Caco-2 (cell line): ENCODE data around the gene TXNDC12. TPM values are rescaled to one million over a fixed set of nuclear protein-coding genes. Genes with fewer than 3 reads are reported as not detected.
A peak's percentile ranks its signal among the peaks of the same experiment; 100 is the strongest.
"Not testable (repeated sequence)": the region's sequence is repeated elsewhere in the genome, so short reads cannot be mapped to it uniquely, and the experiment has no call there.

ENCODE experiments used
- BruUV-seq: library from RNA; stranded (reverse); fragments of 400-500 nt; replicated peaks from 2 replicates; lab custom pipeline; 2021; lab: Mats Ljungman, UMichigan
- CTCF ChIA-PET: fragments of 300-600 bp; sonication (Branson Sonifier 250); formaldehyde crosslinking; loops from one replicate; lab custom pipeline; 2022; ENCODE audit warnings: antibody characterized with exemption; lab: Charles Lee
- POLR2A ChIA-PET: fragments of 300-600 bp; sonication (Branson Sonifier 250); formaldehyde crosslinking; loops from one replicate; lab custom pipeline; 2022; ENCODE audit warnings: antibody characterized with exemption; lab: Charles Lee
- DNase-seq, 2 experiments: peaks; one replicate each; pipeline versions ENCODE4 v3.0.0 to v3.0.0-alpha.2; 2020 to 2022
- H3K27me3 ChIP-seq: replicated peaks from 2 replicates; pipeline ENCODE4 v1.6.0; 2011; ENCODE audit warnings: low read length; ENCODE audit not compliant: control insufficient read depth, insufficient read depth
- H3K36me3 ChIP-seq: 2 replicates; pipeline ENCODE4 v1.5.1; 2011; ENCODE audit warnings: low read length; ENCODE audit not compliant: control insufficient read depth, insufficient read depth
- H3K4me1 ChIP-seq: fragments of 250-450 bp; sonication (Bioruptor Pico); 2 replicates; pipeline ENCODE4 v1.5.1; 2020; ENCODE audit warnings: mild to moderate bottlenecking
- H3K4me3 ChIP-seq: 2 replicates; pipeline ENCODE4 v1.5.1; 2011; ENCODE audit warnings: low read depth, mild to moderate bottlenecking, control low read depth, low read length
- H3K9me3 ChIP-seq: fragments of 250-450 bp; sonication (Bioruptor Pico); 2 replicates; pipeline ENCODE4 v1.5.1; 2020; ENCODE audit warnings: mild to moderate bottlenecking, moderate library complexity
- H3K27ac Mint-ChIP-seq: one replicate; pipeline ENCODE4 v1.8.0; 2022; ENCODE audit warnings: mixed read lengths; ENCODE audit not compliant: unreplicated experiment
- H3K27me3 Mint-ChIP-seq: one replicate; pipeline ENCODE4 v1.8.0; 2022; ENCODE audit warnings: mixed read lengths; ENCODE audit not compliant: insufficient read depth, unreplicated experiment
- H3K36me3 Mint-ChIP-seq: one replicate; pipeline ENCODE4 v1.8.0; 2022; ENCODE audit warnings: mild to moderate bottlenecking, mixed read lengths; ENCODE audit not compliant: insufficient read depth, unreplicated experiment
- H3K4me1 Mint-ChIP-seq: one replicate; pipeline ENCODE4 v1.8.0; 2022; ENCODE audit warnings: low read depth, mixed read lengths; ENCODE audit not compliant: unreplicated experiment
- H3K4me3 Mint-ChIP-seq: one replicate; pipeline ENCODE4 v1.8.0; 2022; ENCODE audit warnings: mild to moderate bottlenecking, moderate library complexity, mixed read lengths; ENCODE audit not compliant: unreplicated experiment
- H3K9me3 Mint-ChIP-seq: one replicate; pipeline ENCODE4 v1.8.0; 2022; ENCODE audit warnings: mixed read lengths; ENCODE audit not compliant: unreplicated experiment
- intact Hi-C: fragments of 100-400 bp; cut with micrococcal nuclease; formaldehyde crosslinking; loops from one replicate; pipeline ENCODE4 v1.10.0; 2022; ENCODE audit not compliant: unreplicated experiment
- total RNA-seq: library from RNA; stranded (reverse); gene quantifications from 2 replicates; pipeline ENCODE4 v1.2.3, GENCODE V29; 2022
- TF ChIP-seq, protein P1 (sequence below), 2 experiments: fragments of 200-600 bp in 1 of 2; IDR thresholded peaks; 1 replicate in 1 of 2; 2 replicates in 1 of 2; pipeline versions ENCODE4 v1.5.1 to v1.8.0; 2011 to 2022; ENCODE audit warnings: antibody characterized with exemption in 1 of 2, control low read depth in 1 of 2, inconsistent platforms in 1 of 2, low read depth in 1 of 2, low read length in 1 of 2, mild to moderate bottlenecking in 1 of 2, moderate library complexity in 1 of 2; ENCODE audit not compliant: insufficient read depth in 1 of 2, severe bottlenecking in 1 of 2, unreplicated experiment in 1 of 2

The TXNDC12 gene
- total RNA-seq, 1 experiment from 2014 or later, result 61.1 TPM

DNA sequence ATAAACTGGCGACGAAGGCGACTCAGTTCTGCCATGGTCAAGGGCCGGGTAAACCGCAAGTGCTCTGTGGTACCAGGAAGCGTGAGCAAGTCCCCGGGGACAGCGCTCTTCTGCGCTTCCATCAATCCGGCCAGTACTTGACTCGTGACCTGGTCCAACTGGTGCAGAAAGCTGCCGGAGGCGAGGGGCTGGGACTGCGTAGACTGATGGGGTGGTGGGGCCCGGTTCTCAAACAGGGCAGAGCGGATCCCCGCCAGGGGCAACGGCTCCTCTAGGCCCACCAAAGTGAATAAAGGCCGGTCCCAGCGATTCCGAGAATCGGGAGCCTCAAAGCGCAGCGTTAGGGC lies 22.2 kb downstream of the TXNDC12 start:
- intact Hi-C loops, result loop anchor here (2.0 kb wide), 1 partner anchor 18 kb away; no protein-coding TSS in a partner anchor
- H3K27me3 ChIP-seq, result no peaks in the 10 kb centered on the region
- H3K4me1 Mint-ChIP-seq, result peaks cover 6% of the 10 kb centered on the region
- H3K27me3 Mint-ChIP-seq, result no peaks in the 10 kb centered on the region
- H3K4me3 Mint-ChIP-seq, result peak overlapping the region; percentile 84
- peak overlapping the region; percentile 89 for H3K27ac Mint-ChIP-seq
- H3K4me3 ChIP-seq, result peak overlapping the region; percentile 88
- no peaks in the 10 kb centered on the region; the same call in 1 of the 2 replicates for H3K36me3 ChIP-seq
- H3K36me3 Mint-ChIP-seq, result peaks cover 20% of the 10 kb centered on the region
- no peaks in the 10 kb centered on the region for H3K9me3 ChIP-seq
- H3K4me1 ChIP-seq, result peaks cover 9% of the 10 kb centered on the region; the same call in 1 of the 2 replicates
- BruUV-seq, result no TSS peak
- no peaks in the 10 kb centered on the region for H3K9me3 Mint-ChIP-seq
- POLR2A ChIA-PET, result no interaction called here
- TF ChIP-seq, protein P1, sequence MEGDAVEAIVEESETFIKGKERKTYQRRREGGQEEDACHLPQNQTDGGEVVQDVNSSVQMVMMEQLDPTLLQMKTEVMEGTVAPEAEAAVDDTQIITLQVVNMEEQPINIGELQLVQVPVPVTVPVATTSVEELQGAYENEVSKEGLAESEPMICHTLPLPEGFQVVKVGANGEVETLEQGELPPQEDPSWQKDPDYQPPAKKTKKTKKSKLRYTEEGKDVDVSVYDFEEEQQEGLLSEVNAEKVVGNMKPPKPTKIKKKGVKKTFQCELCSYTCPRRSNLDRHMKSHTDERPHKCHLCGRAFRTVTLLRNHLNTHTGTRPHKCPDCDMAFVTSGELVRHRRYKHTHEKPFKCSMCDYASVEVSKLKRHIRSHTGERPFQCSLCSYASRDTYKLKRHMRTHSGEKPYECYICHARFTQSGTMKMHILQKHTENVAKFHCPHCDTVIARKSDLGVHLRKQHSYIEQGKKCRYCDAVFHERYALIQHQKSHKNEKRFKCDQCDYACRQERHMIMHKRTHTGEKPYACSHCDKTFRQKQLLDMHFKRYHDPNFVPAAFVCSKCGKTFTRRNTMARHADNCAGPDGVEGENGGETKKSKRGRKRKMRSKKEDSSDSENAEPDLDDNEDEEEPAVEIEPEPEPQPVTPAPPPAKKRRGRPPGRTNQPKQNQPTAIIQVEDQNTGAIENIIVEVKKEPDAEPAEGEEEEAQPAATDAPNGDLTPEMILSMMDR (IDR thresholded peaks at IDR 0.05; ENCODE audit: insufficient read depth in 1 of 2, low read depth in 1 of 2, low read length in 1 of 2, severe bottlenecking in 1 of 2, unreplicated experiment in 1 of 2), result no peak
- CTCF ChIA-PET, result no interaction called here
- peak; percentile 40 to 42 for DNase-seq

DNA sequence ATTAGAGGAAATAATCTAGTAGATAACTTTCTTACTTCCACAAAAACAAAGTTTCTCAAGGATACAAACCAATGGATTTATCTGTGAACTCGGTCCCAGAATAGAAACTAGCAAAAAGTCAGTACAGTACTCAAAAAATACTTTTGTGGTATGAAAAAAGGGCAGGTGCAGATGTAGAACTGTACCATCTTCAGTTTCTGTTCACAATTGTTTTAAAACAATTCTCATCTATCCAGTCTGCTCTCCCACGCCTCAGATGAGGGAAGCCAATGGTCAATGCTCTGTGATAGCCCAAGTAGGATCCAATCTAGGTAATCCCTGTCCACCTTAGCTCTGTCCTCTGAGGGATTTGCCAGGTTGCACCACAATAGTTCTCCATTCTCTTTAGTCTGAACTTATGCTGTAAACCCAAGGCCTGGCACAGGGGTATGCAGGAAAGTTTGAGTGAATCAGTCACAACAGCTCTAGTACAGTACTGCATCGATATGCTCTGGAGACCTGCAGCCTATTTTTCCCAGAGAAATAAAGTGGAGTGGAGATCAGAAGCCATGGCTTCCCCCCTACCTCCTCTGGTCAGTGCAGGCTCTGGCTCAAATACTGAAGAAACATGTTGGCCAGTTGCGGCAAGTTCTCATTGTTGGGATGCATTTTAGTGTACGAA lies 22.7 kb downstream of the TXNDC12 start:
- peaks cover 9% of the 10 kb centered on the region; the same call in 1 of the 2 replicates for H3K4me1 ChIP-seq
- CTCF ChIA-PET, result no interaction called here

DNA sequence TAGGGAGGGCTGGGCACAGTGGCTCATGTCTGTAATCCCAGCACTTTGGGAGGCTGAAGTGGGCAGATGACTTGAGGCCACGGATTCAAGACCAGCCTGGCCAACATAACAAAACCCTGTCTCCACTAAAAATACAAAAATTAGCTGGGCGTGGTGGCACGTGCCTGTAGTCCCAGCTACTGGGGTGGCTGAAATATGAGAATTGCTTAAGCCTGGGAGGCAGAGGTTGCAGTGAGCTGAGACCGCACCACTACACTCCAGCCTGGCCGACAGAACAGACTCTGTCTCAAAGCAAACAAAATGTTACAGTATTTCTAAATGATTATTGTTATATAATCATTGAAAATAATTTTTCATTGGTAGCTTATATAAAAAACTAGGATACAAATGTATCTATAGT lies 26.2 kb downstream of the TXNDC12 start:
- H3K4me3 ChIP-seq, H3K4me1 ChIP-seq, H3K4me3 Mint-ChIP-seq, H3K27me3 Mint-ChIP-seq, H3K9me3 ChIP-seq, H3K27me3 ChIP-seq, POLR2A ChIA-PET, H3K27ac Mint-ChIP-seq, H3K4me1 Mint-ChIP-seq, H3K9me3 Mint-ChIP-seq, BruUV-seq, H3K36me3 ChIP-seq, intact Hi-C loops, DNase-seq, CTCF ChIA-PET: not testable (repeated sequence)
- peaks cover 23% of the 10 kb centered on the region for H3K36me3 Mint-ChIP-seq

More for the DNA sequence above, 22.7 kb downstream of the TXNDC12 start:
- peak overlapping the region; percentile 89 for H3K27ac Mint-ChIP-seq
- Histone ChIP-seq H3K9me3 (no peaks in the 10 kb centered on the region), H3K36me3 (no peaks in the 10 kb centered on the region; the same call in 1 of the 2 replicates), H3K27me3 (no peaks in the 10 kb centered on the region), H3K4me3 (peak overlapping the region; percentile 88)
- H3K27me3 Mint-ChIP-seq, result no peaks in the 10 kb centered on the region
- POLR2A ChIA-PET, result no interaction called here
- no peak for DNase-seq
- H3K9me3 Mint-ChIP-seq, result no peaks in the 10 kb centered on the region
- H3K4me1 Mint-ChIP-seq, result peaks cover 6% of the 10 kb centered on the region
- H3K4me3 Mint-ChIP-seq, result peak overlapping the region; percentile 84
- intact Hi-C loops, result loop anchor here (2.0 kb wide), 1 partner anchor 17 kb away; no protein-coding TSS in a partner anchor
- BruUV-seq, result TSS peak; percentile 68
- TF ChIP-seq, protein P1 (IDR thresholded peaks at IDR 0.05; ENCODE audit: insufficient read depth in 1 of 2, low read depth in 1 of 2, low read length in 1 of 2, severe bottlenecking in 1 of 2, unreplicated experiment in 1 of 2), result no peak
- H3K36me3 Mint-ChIP-seq, result peaks cover 17% of the 10 kb centered on the region
